ENCODE data around the gene DUSP14.
"Not testable (repeated sequence)": the region's sequence is repeated elsewhere in the genome, so short reads cannot be mapped to it uniquely, and the experiment has no call there.

The DUSP14 gene

DNA sequence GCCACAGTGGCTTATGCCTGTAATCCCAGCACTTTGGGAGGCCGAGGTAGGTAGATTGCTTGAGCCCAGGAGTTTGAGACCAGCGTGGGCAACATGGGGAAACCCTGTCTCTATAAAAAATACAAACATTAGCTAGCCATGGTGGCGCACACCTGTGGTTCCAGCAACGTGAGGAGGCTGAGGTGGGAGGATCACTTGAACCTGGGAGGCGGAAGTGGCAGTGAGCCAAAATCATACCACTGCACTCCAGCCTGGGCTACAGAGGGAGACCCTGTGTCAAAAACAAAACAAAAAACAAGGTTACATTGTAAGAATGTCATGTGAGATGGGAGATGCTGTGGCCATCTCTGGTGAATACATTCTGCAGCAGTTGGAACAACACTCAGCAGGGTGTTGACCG lies 13.5 kb downstream of the DUSP14 start:
- H3K36me3 ChIP-seq: peaks cover 2% of the 10 kb centered on the region; the same call in 1 of the 2 replicates
- no peak overlapping the region for H3K4me3 ChIP-seq (ENCODE audit: low read depth, low read length)
- DNase-seq: no peak
- H3K9me3 ChIP-seq (ENCODE audit: severe bottlenecking): no peaks in the 10 kb centered on the region
- no peaks in the 10 kb centered on the region for H3K27me3 ChIP-seq (ENCODE audit: insufficient read depth, low read depth, severe bottlenecking)
- no peak for TF ChIP-seq CTCF (IDR thresholded peaks at IDR 0.05; ENCODE audit: low read depth, low read length)
- H3K27ac ChIP-seq: no peak overlapping the region

GRCh38 chr17:37505333-37505732 lies 15.6 kb downstream of the DUSP14 start:
- no peak for TF ChIP-seq CTCF (IDR thresholded peaks at IDR 0.05; ENCODE audit: low read depth, low read length)
- Histone ChIP-seq H3K27ac (no peak overlapping the region), H3K36me3 (no peaks in the 10 kb centered on the region; the same call in 1 of the 2 replicates), H3K27me3 (ENCODE audit: insufficient read depth, low read depth, severe bottlenecking) (no peaks in the 10 kb centered on the region), H3K9me3 (ENCODE audit: severe bottlenecking) (no peaks in the 10 kb centered on the region), H3K4me3 (ENCODE audit: low read depth, low read length) (no peak overlapping the region)
- no peak for DNase-seq

- Histone ChIP-seq H3K36me3 (peaks cover 4% of the 10 kb centered on the region), H3K4me3 (ENCODE audit: low read depth, low read length) (no peak overlapping the region), H3K9me3 (ENCODE audit: severe bottlenecking) (no peaks in the 10 kb centered on the region), H3K27ac (no peak overlapping the region; the same call in 1 of the 2 replicates), H3K27me3 (ENCODE audit: insufficient read depth, low read depth, severe bottlenecking) (no peaks in the 10 kb centered on the region)
- DNase-seq: peak; percentile 86
- peak; percentile 84 for TF ChIP-seq CTCF (IDR thresholded peaks at IDR 0.05; ENCODE audit: low read depth, low read length)
These were observed 17.0 kb downstream of the DUSP14 start for GRCh38 chr17:37506678-37507077.

DNA sequence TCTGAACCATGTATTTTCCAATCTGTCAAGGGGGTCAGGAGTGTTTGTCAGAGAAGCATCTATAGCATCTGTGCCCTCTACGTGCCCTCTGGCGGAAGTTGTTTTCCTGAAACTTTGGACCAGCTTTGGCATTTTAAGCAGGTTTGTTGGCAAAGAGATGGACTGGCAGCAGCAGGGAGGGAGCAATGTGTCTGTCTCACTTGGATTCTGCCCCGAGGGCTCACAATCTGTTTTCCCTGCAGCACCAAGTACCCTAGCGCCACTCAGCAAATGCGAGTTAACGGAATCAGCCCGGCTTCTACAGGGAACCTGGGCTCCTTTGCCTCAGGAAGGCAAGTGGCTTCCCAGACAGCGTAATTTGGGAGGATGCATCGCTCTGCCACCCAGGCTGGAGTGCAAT lies 17.4 kb downstream of the DUSP14 start:
- H3K9me3 ChIP-seq (ENCODE audit: severe bottlenecking): no peaks in the 10 kb centered on the region
- no peak for DNase-seq
- H3K4me3 ChIP-seq (ENCODE audit: low read depth, low read length): no peak overlapping the region
- no peak for TF ChIP-seq CTCF (IDR thresholded peaks at IDR 0.05; ENCODE audit: low read depth, low read length)
- no peaks in the 10 kb centered on the region for H3K27me3 ChIP-seq (ENCODE audit: insufficient read depth, low read depth, severe bottlenecking)
- peaks cover 6% of the 10 kb centered on the region for H3K36me3 ChIP-seq
- H3K27ac ChIP-seq: peak overlapping the region; percentile 13; the same call in 1 of the 2 replicates

DNA sequence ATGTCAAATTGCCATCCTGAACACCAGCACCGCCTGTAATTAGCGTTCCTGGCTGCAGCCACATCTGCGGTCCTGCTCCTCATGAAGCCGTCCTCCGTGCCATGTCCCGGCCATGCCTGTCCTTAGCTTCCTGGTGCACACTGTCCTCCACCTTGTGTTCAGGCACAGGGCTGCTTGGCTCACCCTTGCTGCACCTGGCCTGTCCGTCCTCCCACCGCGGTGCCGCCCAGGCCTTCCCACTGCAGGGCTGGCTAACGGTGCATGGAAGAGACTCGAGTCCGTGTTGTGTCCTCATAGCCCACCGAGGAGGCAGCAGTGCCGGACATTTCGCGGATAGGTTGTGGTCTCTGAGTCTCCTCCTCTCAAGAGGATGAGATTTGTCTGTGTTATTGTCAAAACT lies 20.4 kb downstream of the DUSP14 start:
- H3K27me3 ChIP-seq (ENCODE audit: insufficient read depth, low read depth, severe bottlenecking): no peaks in the 10 kb centered on the region
- peaks cover 29% of the 10 kb centered on the region for H3K36me3 ChIP-seq
- no peak overlapping the region for H3K4me3 ChIP-seq (ENCODE audit: low read depth, low read length)
- H3K9me3 ChIP-seq (ENCODE audit: severe bottlenecking): no peaks in the 10 kb centered on the region
- DNase-seq: no peak
- no peak for TF ChIP-seq CTCF (IDR thresholded peaks at IDR 0.05; ENCODE audit: low read depth, low read length)
- H3K27ac ChIP-seq: no peak overlapping the region

DNA sequence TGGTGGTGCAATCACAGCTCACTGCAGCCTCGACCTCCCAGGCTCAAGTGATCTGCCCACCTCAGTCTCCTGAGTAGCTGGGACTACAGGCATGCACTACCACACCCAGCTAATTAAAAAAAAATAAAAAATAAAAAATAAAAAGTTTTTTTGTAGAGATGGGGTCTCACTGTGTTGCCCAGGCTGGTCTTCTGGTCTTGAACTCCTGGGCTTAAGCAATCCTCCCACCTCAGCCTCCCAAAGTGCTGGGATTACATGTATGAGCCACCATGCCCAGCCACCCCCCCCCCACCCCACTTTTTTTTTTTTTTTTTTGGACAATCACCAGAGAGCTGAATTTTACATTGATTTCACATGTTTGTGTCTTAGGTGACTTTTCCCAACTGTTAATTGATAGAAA lies 22.0 kb downstream of the DUSP14 start:
- peaks cover 38% of the 10 kb centered on the region for H3K36me3 ChIP-seq

More for the DNA sequence above, 22.0 kb downstream of the DUSP14 start:
- not testable (repeated sequence) for DNase-seq; H3K27me3 ChIP-seq (ENCODE audit: insufficient read depth, low read depth, severe bottlenecking); H3K9me3 ChIP-seq (ENCODE audit: severe bottlenecking); H3K4me3 ChIP-seq (ENCODE audit: low read depth, low read length); H3K27ac ChIP-seq
